GM12878 (cell line): ENCODE results near the gene ERG. TPM values are rescaled to one million over a fixed set of nuclear protein-coding genes. Genes with fewer than 3 reads are reported as not detected.

ENCODE experiments used
- ATAC-seq: fragments of 200-7000 bp; cut with Tn5 transposase; 3 replicates; pipeline ENCODE4 v1.9.1; 2020; ENCODE audit warnings: mild to moderate bottlenecking, moderate library complexity
- BruUV-seq: library from RNA; stranded (reverse); fragments of 400-500 nt; replicated peaks from 2 replicates; lab custom pipeline; 2021; lab: Mats Ljungman, UMichigan
- CTCF ChIA-PET: fragments of 300-600 bp; sonication (Branson Sonifier 250); formaldehyde crosslinking; extraction: SDS; loops from one replicate; lab custom pipeline; 2021; ENCODE audit warnings: inconsistent platforms; lab: Yijun Ruan, JAX
- POLR2A ChIA-PET: fragments of 350-600 bp; formaldehyde crosslinking; extraction: SDS; loops from one replicate; lab custom pipeline; 2021; ENCODE audit warnings: inconsistent platforms; lab: Charles Lee
- RAD21 ChIA-PET: fragments of 300-600 bp; sonication (Branson Sonifier 250); formaldehyde crosslinking; loops from one replicate; lab custom pipeline; 2023; ENCODE audit warnings: antibody characterized with exemption; ENCODE audit not compliant: unreplicated experiment; lab: Charles Lee
- SMC1A ChIA-PET: fragments of 300-600 bp; sonication (Branson Sonifier 250); formaldehyde crosslinking; loops from one replicate; lab custom pipeline; 2023; ENCODE audit not compliant: unreplicated experiment, uncharacterized antibody; lab: Charles Lee
- DNase-seq: peaks from one replicate; pipeline ENCODE4 v3.0.0-alpha.2; 2011; ENCODE audit warnings: low read depth, low spot score
- FAIRE-seq: peaks from 3 replicates; lab custom pipeline; 2011; peaks lifted over from hg19 to GRCh38; lab: Jason Lieb, UNC
- H2AFZ ChIP-seq: 2 replicates; pipeline ENCODE4 v1.6.0; 2011; ENCODE audit warnings: low read depth, low read length, control low read depth; ENCODE audit not compliant: control insufficient read depth
- H3K27ac ChIP-seq: 2 replicates; pipeline ENCODE4 v1.5.1; 2011; ENCODE audit warnings: control low read depth; ENCODE audit not compliant: control insufficient read depth, insufficient read depth
- H3K27me3 ChIP-seq, 2 experiments: replicated peaks in 1 of 2; 2 replicates each; pipeline versions ENCODE4 v1.6.0 to v1.6.1; 2011; ENCODE audit warnings: low read length in 1 of 2; ENCODE audit not compliant: control insufficient read depth in 2 of 2, insufficient read depth in 2 of 2
- H3K36me3 ChIP-seq, 2 experiments: 2 replicates each; pipeline ENCODE4 v1.5.1; 2011; ENCODE audit warnings: low read length in 1 of 2; ENCODE audit not compliant: control insufficient read depth in 2 of 2, insufficient read depth in 2 of 2
- H3K4me1 ChIP-seq: 2 replicates; pipeline ENCODE4 v1.6.1; 2011; ENCODE audit warnings: mild to moderate bottlenecking, low read length, moderate library complexity, mixed read lengths; ENCODE audit not compliant: control insufficient read depth, insufficient read depth
- H3K4me2 ChIP-seq: 2 replicates; pipeline ENCODE4 v1.6.0; 2011; ENCODE audit warnings: control low read depth; ENCODE audit not compliant: control insufficient read depth, insufficient read depth
- H3K4me3 ChIP-seq: fragments of 200-600 bp; sonication (generic); 2 replicates; pipeline ENCODE4 v1.5.1; 2016
- H3K79me2 ChIP-seq: 2 replicates; pipeline ENCODE4 v1.6.0; 2011; ENCODE audit warnings: low read length; ENCODE audit not compliant: control insufficient read depth, insufficient read depth
- H3K9ac ChIP-seq: 2 replicates; pipeline ENCODE4 v1.8.0; 2011; ENCODE audit warnings: low read length, control low read depth, mixed read lengths; ENCODE audit not compliant: control insufficient read depth, insufficient read depth
- H3K9me3 ChIP-seq: replicated peaks from 3 replicates; pipeline ENCODE4 v1.5.1; 2011; ENCODE audit warnings: mild to moderate bottlenecking, low read length; ENCODE audit not compliant: control insufficient read depth, insufficient read depth
- H4K20me1 ChIP-seq: 2 replicates; pipeline ENCODE4 v1.6.0; 2011; ENCODE audit not compliant: control insufficient read depth, insufficient read depth
- CHD2 ChIP-seq: IDR thresholded peaks from 2 replicates; pipeline ENCODE4 v1.6.1; 2011; ENCODE audit warnings: low read depth, low read length, improper control_type of control experiment, borderline replicate concordance
- EP300 ChIP-seq, 2 experiments: fragments of 150-350 bp in 1 of 2; IDR thresholded peaks; 2 replicates each; pipeline ENCODE4 v1.6.1; 2011 to 2012; ENCODE audit warnings: low read depth in 2 of 2, low read length in 2 of 2, borderline replicate concordance in 1 of 2, improper control_type of control experiment in 1 of 2, inconsistent platforms in 1 of 2; ENCODE audit not compliant: control insufficient read depth in 1 of 2
- IRF4 ChIP-seq: IDR thresholded peaks from 2 replicates; pipeline ENCODE4 v1.6.1; 2011; ENCODE audit warnings: low read depth, low read length
- NFYA ChIP-seq: IDR thresholded peaks from 2 replicates; pipeline ENCODE4 v1.6.1; 2011; ENCODE audit warnings: low read depth, mild to moderate bottlenecking, low read length, improper control_type of control experiment, borderline replicate concordance
- NFYB ChIP-seq: IDR thresholded peaks from 2 replicates; pipeline ENCODE4 v1.6.1; 2011; ENCODE audit warnings: low read depth, mild to moderate bottlenecking, low read length, improper control_type of control experiment, moderate library complexity; ENCODE audit not compliant: insufficient read depth
- RB1 ChIP-seq: fragments of 450-650 bp; formaldehyde crosslinking; IDR thresholded peaks from 2 replicates; pipeline ENCODE4 v1.6.1; 2017; ENCODE audit warnings: mild to moderate bottlenecking, borderline replicate concordance
- REST ChIP-seq: IDR thresholded peaks from 2 replicates; pipeline ENCODE4 v1.6.1; 2012; ENCODE audit warnings: mild to moderate bottlenecking, low read depth, low read length
- SMAD1 ChIP-seq: fragments of 450-650 bp; IDR thresholded peaks from 2 replicates; pipeline ENCODE4 v1.6.1; 2018; ENCODE audit warnings: mild to moderate bottlenecking, low read depth; ENCODE audit not compliant: partially characterized antibody
- SMAD5 ChIP-seq: IDR thresholded peaks from 2 replicates; pipeline ENCODE4 v1.6.1; 2016; ENCODE audit warnings: antibody characterized with exemption, low read depth
- ZBED1 ChIP-seq: IDR thresholded peaks from 2 replicates; pipeline ENCODE4 v1.6.1; 2016; ENCODE audit warnings: borderline replicate concordance
- WGBS: methylation state at CpG from one replicate; pipeline ENCODE4 v1.1.6; 2016; ENCODE audit warnings: low lambda C conversion rate; ENCODE audit not compliant: insufficient replicate concordance, insufficient coverage; ENCODE audit errors: missing lambda C conversion rate; 5-methylcytosine and 5-hydroxymethylcytosine counted together
- in situ Hi-C: fragments of 300-500 bp; cut with MboI; formaldehyde crosslinking; loops from 9 replicates; pipeline ENCODE4 v1.14.3; 2018; ENCODE audit warnings: mixed read lengths
- intact Hi-C: fragments of 100-400 bp; cut with micrococcal nuclease; formaldehyde crosslinking; loops from one replicate; pipeline ENCODE4 v1.14.2; 2022; ENCODE audit not compliant: unreplicated experiment
- polyA plus RNA-seq, 11 experiments: library from polyadenylated mRNA; depleted of rRNA in 4 of 11; unstranded in 6 of 11; stranded (reverse) in 5 of 11; fragments of >200 nt; fragmentation: Nextera tagmentation in 4 of 11; fragmentation: Illumina TruSeq in 1 of 11; extraction: Ambion mirVana in 4 of 11; extraction: Trizol in 1 of 11; gene quantifications; 1 replicate in 1 of 11; 2 replicates in 10 of 11; pipeline versions ENCODE4 v1.2.1 to v1.2.3, GENCODE V29; 2011 to 2016; ENCODE audit warnings: inconsistent platforms in 2 of 11, missing spikeins in 2 of 11, low read depth in 1 of 11
- total RNA-seq, 4 experiments: library from RNA; depleted of rRNA in 3 of 4; stranded (reverse); fragments of >200 nt in 3 of 4; fragmentation: Illumina TruSeq in 1 of 4; extraction: Trizol in 1 of 4; gene quantifications; 2 replicates each; pipeline versions ENCODE4 v1.2.1 to v1.2.3, GENCODE V29; 2013 to 2021
- TF ChIP-seq, protein P1 (sequence below): fragments of 150-350 bp; IDR thresholded peaks from 2 replicates; pipeline ENCODE4 v1.6.1; 2014; ENCODE audit warnings: mild to moderate bottlenecking, low read depth, low read length
- TF ChIP-seq, protein P2 (sequence below): fragments of 450-650 bp; IDR thresholded peaks from 2 replicates; pipeline ENCODE4 v1.6.1; 2014; ENCODE audit warnings: mild to moderate bottlenecking

Gene ERG
- total and polyA plus RNA-seq, 10 of the 15 experiments (the other 5 are each of a cell fraction or from before 2014, with no cell fraction given): not detected

- BruUV-seq: no TSS peak
- ChIA-PET RAD21 (no interaction called here), CTCF (no interaction called here), SMC1A (no interaction called here), POLR2A (no interaction called here)
- H3K4me3 ChIP-seq: no peak overlapping the region
- no peak overlapping the region for H3K9ac ChIP-seq
- WGBS: 5% methylated on average over 5 of the region's 5 CpGs
- intact Hi-C loops: no loop called here
- no peak overlapping the region for H2AFZ ChIP-seq
- in situ Hi-C loops: no loop called here
- FAIRE-seq (no peak), DNase-seq (no peak), ATAC-seq (no peak)
- no peaks in the 10 kb centered on the region for H3K4me1 ChIP-seq
- no peaks in the 10 kb centered on the region for H3K9me3 ChIP-seq
- TF ChIP-seq, protein P1, sequence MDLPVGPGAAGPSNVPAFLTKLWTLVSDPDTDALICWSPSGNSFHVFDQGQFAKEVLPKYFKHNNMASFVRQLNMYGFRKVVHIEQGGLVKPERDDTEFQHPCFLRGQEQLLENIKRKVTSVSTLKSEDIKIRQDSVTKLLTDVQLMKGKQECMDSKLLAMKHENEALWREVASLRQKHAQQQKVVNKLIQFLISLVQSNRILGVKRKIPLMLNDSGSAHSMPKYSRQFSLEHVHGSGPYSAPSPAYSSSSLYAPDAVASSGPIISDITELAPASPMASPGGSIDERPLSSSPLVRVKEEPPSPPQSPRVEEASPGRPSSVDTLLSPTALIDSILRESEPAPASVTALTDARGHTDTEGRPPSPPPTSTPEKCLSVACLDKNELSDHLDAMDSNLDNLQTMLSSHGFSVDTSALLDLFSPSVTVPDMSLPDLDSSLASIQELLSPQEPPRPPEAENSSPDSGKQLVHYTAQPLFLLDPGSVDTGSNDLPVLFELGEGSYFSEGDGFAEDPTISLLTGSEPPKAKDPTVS: no peak
- H3K4me2 ChIP-seq: no peak overlapping the region
- H3K79me2 ChIP-seq: no peaks in the 10 kb centered on the region
- H3K27me3 ChIP-seq: peaks cover 0 to 2% of the 10 kb centered on the region in 2 experiments; a peak in 1 of 4 replicates
- no peaks in the 10 kb centered on the region for H4K20me1 ChIP-seq
- no peaks in the 10 kb centered on the region for H3K36me3 ChIP-seq
- no peak overlapping the region for H3K27ac ChIP-seq
Observed at GRCh38 chr21:38422082-38422481, 76.2 kb downstream of the ERG start.

DNA sequence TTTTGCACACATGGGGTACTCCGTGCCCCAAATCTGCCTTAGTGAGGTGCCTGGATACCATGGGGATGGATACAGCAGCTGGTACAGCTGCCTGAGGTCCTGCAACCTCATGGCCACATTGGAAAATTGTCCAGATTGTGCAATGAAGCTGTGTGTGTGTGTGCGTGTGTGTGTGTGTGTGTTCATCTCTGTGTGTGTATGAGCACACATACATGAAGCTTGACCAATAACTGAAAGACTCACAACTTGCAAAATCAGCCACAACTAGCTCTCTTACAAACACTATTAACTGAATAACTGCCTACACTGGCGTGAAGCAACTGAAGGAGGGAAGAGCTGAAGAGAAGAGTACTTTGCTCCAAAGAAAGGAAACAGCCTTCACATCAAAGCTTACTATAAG is 78.1 kb downstream of the ERG start:
- Histone ChIP-seq H2AFZ (no peak overlapping the region), H3K9ac (no peak overlapping the region), H3K79me2 (no peaks in the 10 kb centered on the region), H3K27me3 (no peaks in the 10 kb centered on the region), H3K4me2 (no peak overlapping the region), H3K4me1 (no peaks in the 10 kb centered on the region), H4K20me1 (no peaks in the 10 kb centered on the region), H3K36me3 (no peaks in the 10 kb centered on the region), H3K4me3 (no peak overlapping the region), H3K27ac (no peak overlapping the region), H3K9me3 (no peaks in the 10 kb centered on the region)
- RAD21 ChIA-PET: no interaction called here
- ATAC-seq: no peak
- 3% methylated on average over 3 of the region's 3 CpGs for WGBS
- intact Hi-C loops (no loop called here), in situ Hi-C loops (no loop called here)
- no peak for FAIRE-seq
- POLR2A ChIA-PET: no interaction called here
- no TSS peak for BruUV-seq
- CTCF ChIA-PET: interaction anchor here (0.7 kb wide), 1 partner anchor 15 kb away, joined by 3 read pairs; no protein-coding TSS in a partner anchor
- no peak for DNase-seq
- SMC1A ChIA-PET: no interaction called here
- no peak for TF ChIP-seq SMAD1
- TF ChIP-seq SMAD5: no peak
- TF ChIP-seq NFYB: no peak
- TF ChIP-seq CHD2: no peak
- TF ChIP-seq RB1: no peak
- no peak for TF ChIP-seq NFYA
- no peak for TF ChIP-seq REST
- TF ChIP-seq, protein P2, sequence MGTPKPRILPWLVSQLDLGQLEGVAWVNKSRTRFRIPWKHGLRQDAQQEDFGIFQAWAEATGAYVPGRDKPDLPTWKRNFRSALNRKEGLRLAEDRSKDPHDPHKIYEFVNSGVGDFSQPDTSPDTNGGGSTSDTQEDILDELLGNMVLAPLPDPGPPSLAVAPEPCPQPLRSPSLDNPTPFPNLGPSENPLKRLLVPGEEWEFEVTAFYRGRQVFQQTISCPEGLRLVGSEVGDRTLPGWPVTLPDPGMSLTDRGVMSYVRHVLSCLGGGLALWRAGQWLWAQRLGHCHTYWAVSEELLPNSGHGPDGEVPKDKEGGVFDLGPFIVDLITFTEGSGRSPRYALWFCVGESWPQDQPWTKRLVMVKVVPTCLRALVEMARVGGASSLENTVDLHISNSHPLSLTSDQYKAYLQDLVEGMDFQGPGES: no peak
- no peak for TF ChIP-seq EP300 (IDR thresholded peaks at IDR 0.05; ENCODE audit: borderline replicate concordance in 1 of 2, control insufficient read depth in 1 of 2, low read depth in 2 of 2, low read length in 2 of 2)
- no peak for TF ChIP-seq ZBED1
- no peak for TF ChIP-seq IRF4
